Measurements from ENCODE around the gene PTPRN2.

The PTPRN2 gene

DNA sequence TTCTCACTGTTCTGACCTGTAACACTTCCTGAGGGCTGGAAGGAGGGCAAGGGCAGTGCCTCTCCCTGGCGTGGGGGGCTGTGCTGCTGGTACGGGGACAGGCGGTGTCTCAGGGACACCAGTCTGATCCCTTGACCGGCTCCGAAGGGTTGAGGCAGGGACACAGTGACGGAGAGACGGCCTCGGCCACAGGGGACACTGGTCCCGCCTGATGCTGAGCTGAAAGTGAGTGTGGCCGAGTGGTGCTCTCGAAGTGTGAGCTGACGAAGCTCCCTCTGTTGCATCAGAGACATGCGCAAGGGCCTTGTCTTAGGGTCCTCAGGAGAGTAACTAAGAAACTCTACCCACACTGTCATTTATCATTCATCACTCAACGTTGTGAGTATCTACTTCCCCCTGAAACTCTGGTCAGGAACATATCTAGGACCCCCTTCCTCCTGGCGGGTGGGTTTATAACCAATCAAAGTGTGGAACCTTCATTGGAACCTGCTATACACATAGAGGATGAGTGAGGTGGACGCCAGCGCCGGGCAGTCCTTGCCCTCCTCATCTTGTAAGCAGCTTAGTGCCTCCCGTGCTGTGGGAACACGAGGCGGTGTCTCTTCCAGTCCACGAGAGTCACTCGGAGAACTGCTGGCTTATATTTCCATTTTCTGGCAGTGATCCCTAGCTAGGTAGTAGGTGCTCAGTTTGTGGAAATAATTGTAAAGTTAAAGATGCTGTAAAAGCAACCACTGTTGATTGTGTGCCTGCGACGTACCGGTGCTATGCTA is 967.7 kb downstream of the PTPRN2 start:
- TF ChIP-seq, protein P1, sequence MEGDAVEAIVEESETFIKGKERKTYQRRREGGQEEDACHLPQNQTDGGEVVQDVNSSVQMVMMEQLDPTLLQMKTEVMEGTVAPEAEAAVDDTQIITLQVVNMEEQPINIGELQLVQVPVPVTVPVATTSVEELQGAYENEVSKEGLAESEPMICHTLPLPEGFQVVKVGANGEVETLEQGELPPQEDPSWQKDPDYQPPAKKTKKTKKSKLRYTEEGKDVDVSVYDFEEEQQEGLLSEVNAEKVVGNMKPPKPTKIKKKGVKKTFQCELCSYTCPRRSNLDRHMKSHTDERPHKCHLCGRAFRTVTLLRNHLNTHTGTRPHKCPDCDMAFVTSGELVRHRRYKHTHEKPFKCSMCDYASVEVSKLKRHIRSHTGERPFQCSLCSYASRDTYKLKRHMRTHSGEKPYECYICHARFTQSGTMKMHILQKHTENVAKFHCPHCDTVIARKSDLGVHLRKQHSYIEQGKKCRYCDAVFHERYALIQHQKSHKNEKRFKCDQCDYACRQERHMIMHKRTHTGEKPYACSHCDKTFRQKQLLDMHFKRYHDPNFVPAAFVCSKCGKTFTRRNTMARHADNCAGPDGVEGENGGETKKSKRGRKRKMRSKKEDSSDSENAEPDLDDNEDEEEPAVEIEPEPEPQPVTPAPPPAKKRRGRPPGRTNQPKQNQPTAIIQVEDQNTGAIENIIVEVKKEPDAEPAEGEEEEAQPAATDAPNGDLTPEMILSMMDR (IDR thresholded peaks at IDR 0.05; ENCODE audit: low read depth, low read length, missing control alignments), result no peak
- no peak overlapping the region for H3K4me3 ChIP-seq (ENCODE audit: low read depth, low read length)
- no peak for DNase-seq (ENCODE audit: low read depth)

DNA sequence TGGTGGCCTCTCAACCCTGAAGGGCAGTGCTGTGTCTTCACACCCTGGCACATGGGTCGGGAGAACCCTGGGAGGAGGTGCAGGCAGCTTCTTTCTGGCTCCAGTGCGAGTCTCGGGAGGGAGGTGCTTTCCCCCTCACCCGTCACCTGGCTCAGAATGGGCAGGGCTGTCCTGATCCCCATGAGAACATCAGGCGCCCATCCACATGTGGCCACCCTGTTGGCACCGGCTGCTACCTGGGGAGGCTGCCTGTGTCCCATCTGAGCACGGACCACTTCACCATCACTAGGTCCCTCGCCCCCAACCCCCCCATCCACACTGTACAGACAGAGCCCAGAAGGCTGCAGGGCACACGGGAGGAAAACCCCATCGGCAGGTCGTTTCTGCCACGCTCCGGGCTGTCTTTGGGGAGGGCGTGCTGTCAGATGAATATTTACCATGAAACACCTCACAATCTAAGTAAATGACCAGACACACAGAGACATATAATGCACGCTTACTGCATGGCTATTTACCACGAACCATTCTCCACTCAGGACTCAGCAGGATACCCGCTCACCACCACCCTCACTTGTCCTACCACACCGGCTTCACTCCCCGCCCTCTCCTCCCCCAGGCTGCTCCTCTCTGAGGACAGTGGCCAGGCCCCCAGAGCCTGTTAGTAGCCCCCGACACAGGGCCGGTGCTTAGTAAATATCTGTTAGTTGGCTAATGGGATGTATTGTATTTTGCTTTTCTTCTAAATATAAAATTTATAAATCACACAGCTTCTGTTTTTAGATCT is 968.6 kb downstream of the PTPRN2 start:
- no peak overlapping the region for H3K4me3 ChIP-seq (ENCODE audit: low read depth, low read length)
- TF ChIP-seq, protein P1 (IDR thresholded peaks at IDR 0.05; ENCODE audit: low read depth, low read length, missing control alignments), result no peak
- DNase-seq (ENCODE audit: low read depth), result no peak

DNA sequence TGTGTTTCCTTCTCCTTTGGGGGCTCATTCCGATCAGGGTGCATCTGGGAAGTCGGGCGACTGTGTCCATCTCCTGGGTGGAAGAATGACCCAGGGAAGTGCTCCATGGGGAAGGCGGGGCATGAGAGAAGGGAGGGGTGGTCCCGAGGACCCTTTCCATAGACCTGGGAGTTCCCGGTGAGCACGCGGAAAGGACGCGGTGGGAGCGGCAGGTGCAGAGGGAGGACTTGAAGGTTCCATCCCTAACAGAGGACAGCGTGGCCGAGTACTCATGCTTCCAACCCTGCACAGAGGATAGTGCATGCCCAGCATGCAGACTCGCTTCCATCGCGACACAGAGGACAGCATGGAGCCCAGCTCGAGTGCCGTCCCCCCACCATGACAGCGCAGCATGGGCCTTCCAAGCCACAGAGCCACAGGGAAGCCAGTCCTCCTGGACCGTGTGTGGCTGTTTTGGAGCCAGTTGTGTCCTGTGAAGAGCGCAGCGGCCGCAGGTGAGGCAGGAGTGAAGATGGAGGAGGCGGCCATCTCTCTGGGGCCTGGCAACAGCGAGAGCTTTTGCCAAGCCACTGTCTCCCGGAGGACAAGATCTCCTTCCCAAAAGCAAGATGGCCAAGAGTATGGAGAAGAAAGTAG is 969.4 kb downstream of the PTPRN2 start:
- DNase-seq (ENCODE audit: low read depth), result no peak
- no peak overlapping the region for H3K4me3 ChIP-seq (ENCODE audit: low read depth, low read length)
- TF ChIP-seq, protein P1 (IDR thresholded peaks at IDR 0.05; ENCODE audit: low read depth, low read length, missing control alignments), result no peak

DNA sequence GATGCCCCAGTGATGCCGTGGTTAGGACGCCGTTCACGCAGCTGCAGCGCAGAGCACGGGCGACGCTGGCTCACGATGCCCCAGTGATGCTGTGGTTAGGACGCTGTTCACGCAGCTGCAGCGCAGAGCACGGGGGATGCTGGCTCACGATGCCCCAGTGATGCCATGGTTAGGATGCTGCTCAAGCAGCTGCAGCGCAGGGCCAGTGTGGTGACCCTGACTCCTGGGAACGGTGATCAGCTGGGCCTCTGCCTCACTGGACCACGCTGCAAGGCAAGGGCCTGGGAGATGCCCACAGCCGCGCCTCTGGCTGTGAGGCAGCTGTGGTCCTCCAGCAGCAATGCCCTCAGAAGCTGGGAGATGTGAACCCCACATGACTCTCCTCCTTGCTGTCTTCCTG is 970.2 kb downstream of the PTPRN2 start:
- DNase-seq (ENCODE audit: low read depth), result no peak
- TF ChIP-seq, protein P1 (IDR thresholded peaks at IDR 0.05; ENCODE audit: low read depth, low read length, missing control alignments), result no peak
- H3K4me3 ChIP-seq (ENCODE audit: low read depth, low read length), result no peak overlapping the region

DNA sequence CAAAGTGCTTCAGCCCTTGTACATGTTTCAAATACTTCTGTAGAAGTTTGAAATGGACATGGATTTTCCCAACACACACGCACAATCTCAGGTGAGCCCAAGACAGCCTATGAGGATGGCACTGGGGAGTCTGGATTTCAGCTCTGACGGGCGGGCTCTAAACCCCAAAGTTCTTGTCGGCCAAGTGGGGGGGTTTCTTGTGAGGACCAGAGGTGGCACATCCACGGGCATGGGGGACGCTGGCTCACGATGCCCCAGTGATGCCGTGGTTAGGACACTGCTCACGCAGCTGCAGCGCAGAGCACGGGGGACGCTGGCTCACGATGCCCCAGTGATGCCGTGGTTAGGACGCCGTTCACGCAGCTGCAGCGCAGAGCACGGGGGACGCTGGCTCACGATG is 970.7 kb downstream of the PTPRN2 start:
- TF ChIP-seq, protein P1 (IDR thresholded peaks at IDR 0.05; ENCODE audit: low read depth, low read length, missing control alignments), result no peak
- H3K4me3 ChIP-seq (ENCODE audit: low read depth, low read length), result no peak overlapping the region
- DNase-seq (ENCODE audit: low read depth), result no peak

DNA sequence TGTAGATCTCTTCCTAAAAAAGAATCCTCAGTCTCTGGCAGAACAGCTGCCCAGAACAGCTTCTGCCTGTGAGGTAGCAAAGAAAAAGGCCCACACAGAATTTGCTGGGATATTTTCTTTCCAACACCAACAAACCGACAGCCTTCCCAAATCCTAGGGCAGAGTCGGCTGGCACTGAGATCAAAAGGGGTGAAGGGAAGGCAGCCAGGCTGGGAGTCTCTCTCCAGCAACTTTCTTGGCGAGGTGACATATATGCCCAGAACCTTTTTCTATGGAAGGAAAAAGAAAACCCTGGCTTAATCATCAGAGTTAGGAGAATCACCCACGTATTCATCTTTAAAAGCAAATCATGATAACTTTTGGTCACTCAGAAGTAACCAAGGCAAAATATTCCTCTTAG is 971.2 kb downstream of the PTPRN2 start:
- TF ChIP-seq, protein P1 (IDR thresholded peaks at IDR 0.05; ENCODE audit: low read depth, low read length, missing control alignments), result no peak
- H3K4me3 ChIP-seq (ENCODE audit: low read depth, low read length), result no peak overlapping the region
- no peak for DNase-seq (ENCODE audit: low read depth)
